Activated CD4-positive, alpha-beta memory T cell treated with anti-CD3 and anti-CD28 coated beads, Interleukin-2, amount 10 ng/mL, durations not matched to agents 7 days and 5 days (primary cell): ENCODE results near the gene ERGIC2. TPM values are rescaled to one million over a fixed set of nuclear protein-coding genes. Genes with fewer than 3 reads are reported as not detected.
A peak's percentile ranks its signal among the peaks of the same experiment; 100 is the strongest.
"Not testable (repeated sequence)": the region's sequence is repeated elsewhere in the genome, so short reads cannot be mapped to it uniquely, and the experiment has no call there.

Experiments
- CTCF ChIA-PET: fragments of 350-600 bp; sonication (Branson Sonifier 250); formaldehyde crosslinking; loops from one replicate; lab custom pipeline; 2021; ENCODE audit warnings: antibody characterized with exemption, inconsistent platforms; lab: Charles Lee
- POLR2A ChIA-PET: fragments of 350-600 bp; sonication (Branson Sonifier 250); formaldehyde crosslinking; loops from one replicate; lab custom pipeline; 2021; ENCODE audit warnings: antibody characterized with exemption; lab: Charles Lee
- DNase-seq: peaks from one replicate; pipeline ENCODE4 v3.0.0-alpha.2; 2020
- H3K27ac Mint-ChIP-seq: one replicate; pipeline ENCODE4 v1.8.0; 2021; ENCODE audit warnings: mild to moderate bottlenecking, mixed read lengths
- H3K27me3 Mint-ChIP-seq: one replicate; pipeline ENCODE4 v1.8.0; 2021; ENCODE audit warnings: mixed read lengths
- H3K36me3 Mint-ChIP-seq: one replicate; pipeline ENCODE4 v1.8.0; 2021; ENCODE audit warnings: low read depth, mixed read lengths
- H3K4me1 Mint-ChIP-seq: one replicate; pipeline ENCODE4 v1.8.0; 2021; ENCODE audit warnings: mixed read lengths
- H3K4me3 Mint-ChIP-seq: one replicate; pipeline ENCODE4 v1.8.0; 2021; ENCODE audit warnings: mild to moderate bottlenecking, mixed read lengths
- H3K9me3 Mint-ChIP-seq: one replicate; pipeline ENCODE4 v1.8.0; 2021; ENCODE audit warnings: mixed read lengths
- total RNA-seq, 2 experiments: library from RNA; stranded (reverse); gene quantifications; one replicate each; pipeline ENCODE4 v1.2.3, GENCODE V29; 2021

ERGIC2 gene
- total RNA-seq, 2 experiments from 2014 or later, result 77.8 to 85.1 TPM

DNA sequence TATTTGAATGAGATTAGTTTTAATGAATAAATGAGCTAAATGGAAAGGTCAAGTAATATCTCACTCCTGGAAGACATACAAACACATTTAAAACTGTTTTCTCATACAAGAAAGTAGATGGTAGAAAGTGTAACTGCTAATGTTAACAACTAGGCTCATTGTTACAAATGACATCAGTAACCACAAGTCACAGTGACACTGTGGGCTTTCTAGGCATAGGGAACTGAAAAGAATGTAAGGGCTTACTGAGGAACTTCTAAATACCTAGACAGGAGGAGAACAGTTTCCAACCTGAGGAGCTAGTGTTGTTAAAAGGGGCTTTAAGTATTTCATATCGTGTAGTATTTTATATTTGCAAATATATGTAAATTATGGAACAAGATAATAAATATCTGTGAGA lies 17.5 kb upstream of the ERGIC2 start:
- Mint-ChIP-seq H3K27ac (no peak overlapping the region), H3K4me3 (no peak overlapping the region), H3K9me3 (no peaks in the 10 kb centered on the region), H3K36me3 (no peaks in the 10 kb centered on the region), H3K27me3 (peaks cover 7% of the 10 kb centered on the region), H3K4me1 (no peaks in the 10 kb centered on the region)
- CTCF ChIA-PET, result no interaction called here
- DNase-seq, result no peak
- POLR2A ChIA-PET, result interaction anchor here (0.9 kb wide), 1 partner anchor 17 kb away, joined by 3 read pairs; the partner anchor contains the start of gene ERGIC2

DNA sequence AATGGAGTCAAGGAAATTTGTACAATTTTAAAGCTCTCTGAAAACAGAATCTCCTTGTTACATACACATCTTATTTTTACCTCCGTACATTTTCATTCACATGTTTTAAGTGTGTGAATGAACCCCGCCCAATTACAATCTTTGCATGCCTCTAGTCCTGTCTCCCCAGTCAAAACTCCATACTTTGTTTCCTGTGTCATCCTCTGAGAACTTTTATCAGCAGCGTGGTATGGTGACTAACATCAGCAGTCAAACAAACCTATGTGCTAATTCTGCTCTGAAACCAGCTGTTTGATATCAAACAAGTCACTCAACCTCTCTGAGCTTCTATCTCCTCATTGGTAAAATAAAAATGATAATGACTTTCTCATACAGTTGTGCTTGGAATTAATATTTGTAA lies 15.8 kb upstream of the ERGIC2 start:
- POLR2A ChIA-PET, result no interaction called here
- no peak overlapping the region for H3K27ac Mint-ChIP-seq

DNA sequence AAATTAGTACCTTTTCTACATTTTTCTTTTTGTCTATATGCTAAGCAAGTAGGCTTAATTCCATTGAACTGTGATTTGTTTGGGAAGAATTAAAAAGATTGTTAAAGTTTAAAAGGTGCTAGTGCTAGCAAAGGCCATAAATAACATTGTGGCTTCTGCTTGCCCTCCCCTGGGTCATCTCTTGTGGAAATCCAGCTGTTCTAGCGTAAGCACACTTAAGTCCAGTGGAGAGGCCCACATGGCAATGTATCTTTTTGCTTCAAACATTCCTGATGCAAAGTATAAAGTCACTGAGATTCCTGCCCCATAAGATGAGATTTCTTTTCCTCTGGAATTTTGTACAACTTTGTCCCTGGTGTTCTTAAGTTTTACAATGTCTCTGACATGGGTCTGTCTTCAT lies 14.4 kb upstream of the ERGIC2 start:
- ChIA-PET POLR2A (no interaction called here), CTCF (no interaction called here)
- no peak overlapping the region for H3K27ac Mint-ChIP-seq
- no peaks in the 10 kb centered on the region for H3K9me3 Mint-ChIP-seq
- H3K27me3 Mint-ChIP-seq, result peaks cover 3% of the 10 kb centered on the region
- H3K4me3 Mint-ChIP-seq, result no peak overlapping the region
- H3K36me3 Mint-ChIP-seq, result peaks cover 2% of the 10 kb centered on the region
- peaks cover 11% of the 10 kb centered on the region for H3K4me1 Mint-ChIP-seq
- no peak for DNase-seq

More for the DNA sequence above, 15.8 kb upstream of the ERGIC2 start:
- Mint-ChIP-seq H3K4me3 (no peak overlapping the region), H3K27me3 (peaks cover 6% of the 10 kb centered on the region), H3K36me3 (no peaks in the 10 kb centered on the region), H3K9me3 (no peaks in the 10 kb centered on the region), H3K4me1 (no peaks in the 10 kb centered on the region)
- DNase-seq, result no peak
- CTCF ChIA-PET, result no interaction called here

DNA sequence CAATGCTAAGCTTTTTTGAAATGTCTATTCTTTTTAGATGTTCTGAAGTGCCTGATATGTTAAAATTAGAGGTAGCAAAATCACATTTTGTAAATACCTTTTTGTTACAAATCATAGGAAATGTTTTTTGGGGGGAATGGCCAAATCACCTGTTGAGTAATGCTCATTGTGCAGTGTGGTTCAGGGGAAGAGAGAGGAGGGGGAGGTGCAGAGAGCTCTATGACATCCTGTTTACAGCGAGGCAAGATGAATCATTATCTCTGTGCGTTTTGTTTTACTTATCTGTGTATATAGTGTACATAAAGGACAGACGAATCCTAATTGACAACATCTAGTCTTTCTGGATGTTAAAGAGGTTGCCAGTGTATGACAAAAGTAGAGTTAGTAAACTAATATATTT lies 9.4 kb upstream of the ERGIC2 start:
- peak overlapping the region; percentile 84 for H3K27ac Mint-ChIP-seq
- DNase-seq, result peak; percentile 54
- CTCF ChIA-PET, result not testable (repeated sequence)

DNA sequence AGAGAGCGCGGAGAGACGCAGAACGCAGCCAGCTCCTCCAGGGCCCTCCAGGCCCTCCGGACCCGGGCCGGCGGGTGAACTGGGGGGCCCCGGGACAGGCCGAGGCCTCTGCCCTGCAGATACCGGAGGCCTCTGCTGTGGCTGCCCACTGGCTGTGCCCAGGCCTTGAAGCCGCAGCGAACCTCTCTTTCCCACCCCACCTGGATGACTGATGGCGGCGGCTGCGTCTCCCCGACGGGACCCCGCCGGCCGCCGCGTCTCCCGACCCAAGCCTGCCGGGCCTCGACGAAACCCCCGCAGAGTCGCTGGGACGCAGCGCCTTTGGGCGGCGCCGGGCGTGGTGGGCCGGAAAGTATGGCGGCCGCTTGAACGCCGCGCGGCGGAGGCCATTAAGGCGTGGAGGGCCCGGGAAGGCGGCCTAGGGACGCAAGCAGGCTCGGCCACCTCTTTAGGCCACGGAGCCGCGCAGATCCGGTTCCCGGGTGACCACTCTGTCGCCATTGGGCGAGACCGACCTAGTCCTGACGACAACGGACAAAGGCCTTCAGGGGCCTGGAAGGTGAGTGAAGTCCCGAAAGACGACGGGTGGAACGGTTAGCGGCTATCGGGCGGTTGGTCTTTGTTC lies 8.4 kb upstream of the ERGIC2 start:
- peaks cover 2% of the 10 kb centered on the region for H3K36me3 Mint-ChIP-seq
- peaks cover 2% of the 10 kb centered on the region for H3K9me3 Mint-ChIP-seq
- CTCF ChIA-PET, result no interaction called here
- H3K4me1 Mint-ChIP-seq, result peaks cover 18% of the 10 kb centered on the region
- H3K27me3 Mint-ChIP-seq, result no peaks in the 10 kb centered on the region
- POLR2A ChIA-PET, result interaction anchor here (1.3 kb wide), 1 partner anchor 8 kb away, joined by 16 read pairs; the partner anchor contains the start of gene ERGIC2
- peak overlapping the region; percentile 84 for H3K27ac Mint-ChIP-seq
- DNase-seq, result no peak
- H3K4me3 Mint-ChIP-seq, result no peak overlapping the region

More for the DNA sequence above, 9.4 kb upstream of the ERGIC2 start:
- not testable (repeated sequence) for H3K9me3 Mint-ChIP-seq, H3K36me3 Mint-ChIP-seq, H3K27me3 Mint-ChIP-seq
- POLR2A ChIA-PET, result interaction anchor here (1.3 kb wide), 1 partner anchor 9 kb away, joined by 16 read pairs; the partner anchor contains the start of gene ERGIC2
- H3K4me3 Mint-ChIP-seq, result peak overlapping the region; percentile 1
- peaks cover 18% of the 10 kb centered on the region for H3K4me1 Mint-ChIP-seq

DNA sequence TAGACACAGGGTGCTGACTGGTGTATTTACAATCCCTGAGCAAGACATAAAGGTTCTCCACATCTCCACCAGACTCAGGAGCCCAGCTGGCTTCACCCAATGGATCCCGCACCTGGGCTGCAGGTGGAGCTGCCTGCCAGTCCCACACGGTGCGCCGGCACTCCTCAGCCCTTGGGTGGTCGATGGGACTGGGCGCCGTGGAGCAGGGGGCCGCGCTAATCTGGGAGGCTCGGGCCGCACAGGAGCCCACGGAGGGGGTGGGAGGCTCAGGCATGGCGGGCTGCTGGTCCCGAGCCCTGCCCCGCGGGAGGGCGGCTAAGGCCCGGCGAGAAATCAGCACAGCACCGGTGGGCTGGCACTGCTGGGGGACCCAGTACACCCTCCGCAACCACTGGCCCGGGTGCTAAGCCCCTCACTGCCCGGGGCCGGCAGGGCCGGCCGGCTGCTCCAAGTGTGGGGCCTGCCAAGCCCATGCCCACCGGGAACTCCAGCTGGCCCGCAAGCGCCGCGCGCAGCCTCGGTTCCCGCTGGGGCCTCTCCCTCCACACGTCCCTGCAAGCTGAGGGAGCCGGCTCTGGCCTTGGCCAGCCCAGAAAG lies 5.2 kb upstream of the ERGIC2 start:
- H3K36me3 Mint-ChIP-seq, H3K4me3 Mint-ChIP-seq, H3K27ac Mint-ChIP-seq, CTCF ChIA-PET, H3K9me3 Mint-ChIP-seq, H3K27me3 Mint-ChIP-seq, DNase-seq: not testable (repeated sequence)
- POLR2A ChIA-PET, result interaction anchor here (1.6 kb wide), 1 partner anchor 14 kb away, joined by 3 read pairs; no protein-coding TSS in a partner anchor
- peaks cover 28% of the 10 kb centered on the region for H3K4me1 Mint-ChIP-seq

DNA sequence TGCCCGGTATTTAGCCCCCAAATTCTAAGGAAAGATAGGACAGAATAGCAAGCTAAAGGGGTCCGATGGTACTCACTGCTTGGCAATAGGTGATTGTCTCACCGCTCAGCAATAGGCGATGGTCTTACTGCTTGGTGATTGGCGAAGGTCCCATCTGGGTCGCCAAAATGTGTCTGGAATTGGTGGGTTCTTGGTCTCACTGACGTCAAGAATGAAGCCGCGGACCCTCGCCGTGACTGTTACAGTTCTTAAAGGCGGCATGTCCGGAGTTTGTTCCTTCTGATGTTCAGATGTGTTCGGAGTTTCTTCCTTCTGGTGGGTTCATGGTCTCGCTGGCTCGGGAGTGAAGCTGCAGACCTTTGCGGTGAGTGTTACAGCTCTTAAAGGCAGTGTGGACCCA lies 4.2 kb upstream of the ERGIC2 start:
- H3K9me3 Mint-ChIP-seq, H3K36me3 Mint-ChIP-seq, H3K27me3 Mint-ChIP-seq, H3K27ac Mint-ChIP-seq, CTCF ChIA-PET, DNase-seq, H3K4me3 Mint-ChIP-seq: not testable (repeated sequence)
- peaks cover 21% of the 10 kb centered on the region for H3K4me1 Mint-ChIP-seq
- POLR2A ChIA-PET, result interaction anchor here (1.6 kb wide), 1 partner anchor 15 kb away, joined by 3 read pairs; no protein-coding TSS in a partner anchor

DNA sequence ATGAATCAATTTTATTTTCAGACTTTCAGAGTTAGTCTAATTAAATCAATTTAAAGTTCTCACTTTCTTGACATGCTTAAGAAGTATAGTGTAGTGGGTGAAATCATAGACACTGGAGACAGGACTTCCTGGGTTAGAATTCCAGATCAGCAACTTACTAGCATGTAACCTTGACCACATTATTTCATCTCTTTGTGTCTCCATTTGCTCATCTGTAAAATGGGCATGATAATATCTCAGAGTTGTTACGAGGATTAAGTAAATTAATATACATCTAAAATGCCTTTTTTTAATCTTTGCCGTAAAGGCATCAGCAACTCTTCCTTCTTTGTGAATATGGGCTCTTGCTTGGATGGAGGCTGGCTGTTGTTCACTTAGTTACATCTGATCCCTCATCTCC lies 1.3 kb upstream of the ERGIC2 start:
- no peaks in the 10 kb centered on the region for H3K9me3 Mint-ChIP-seq
- peaks cover 34% of the 10 kb centered on the region for H3K4me1 Mint-ChIP-seq
- H3K36me3 Mint-ChIP-seq, result peaks cover 14% of the 10 kb centered on the region
- no peaks in the 10 kb centered on the region for H3K27me3 Mint-ChIP-seq
- CTCF ChIA-PET, result no interaction called here
- H3K27ac Mint-ChIP-seq, result no peak overlapping the region
- DNase-seq, result no peak
- no peak overlapping the region for H3K4me3 Mint-ChIP-seq
- POLR2A ChIA-PET, result no interaction called here

DNA sequence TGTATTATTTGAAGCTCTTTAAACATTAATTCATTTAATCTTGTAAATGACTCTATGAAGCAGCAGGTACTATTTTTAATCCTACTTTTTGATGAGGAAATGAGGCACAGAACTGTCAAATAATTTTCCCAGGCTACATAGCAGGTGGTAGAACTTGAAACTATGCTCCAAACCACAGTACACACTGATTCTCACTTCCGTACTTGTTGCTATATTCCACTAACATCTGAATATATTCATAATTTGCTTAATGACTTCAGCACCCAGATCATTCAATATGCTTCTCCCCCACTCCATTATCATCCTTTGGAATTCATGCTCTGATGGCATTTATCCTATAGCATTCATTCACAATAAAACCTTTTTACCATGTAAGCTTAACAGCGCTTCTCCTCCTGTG lies 4.9 kb downstream of the ERGIC2 start:
- Mint-ChIP-seq H3K4me3 (no peak overlapping the region), H3K36me3 (peaks cover 36% of the 10 kb centered on the region), H3K27me3 (no peaks in the 10 kb centered on the region), H3K9me3 (no peaks in the 10 kb centered on the region), H3K27ac (no peak overlapping the region), H3K4me1 (peaks cover 33% of the 10 kb centered on the region)
- CTCF ChIA-PET, result interaction anchor here (0.6 kb wide), 1 partner anchor 41 kb away, joined by 5 read pairs; no protein-coding TSS in a partner anchor
- DNase-seq, result no peak
- POLR2A ChIA-PET, result no interaction called here

DNA sequence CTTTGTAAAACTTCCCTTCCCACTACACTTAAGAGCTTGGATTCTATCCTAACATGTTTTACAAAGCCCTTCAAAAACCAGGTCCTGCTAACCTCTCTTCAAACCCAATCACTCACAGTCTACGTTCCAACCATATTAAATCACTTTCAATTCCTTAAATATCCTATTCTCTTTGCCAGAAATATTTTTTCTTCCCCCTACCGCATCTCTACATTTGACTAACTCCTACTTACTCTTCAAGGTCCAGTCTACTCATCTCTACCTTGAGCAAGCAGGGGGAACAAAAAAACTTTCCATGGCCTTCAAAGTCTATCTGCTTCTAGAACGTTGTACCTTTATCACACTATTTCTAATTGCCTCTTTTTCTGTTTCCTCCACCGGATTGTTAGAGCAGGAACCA lies 6.1 kb downstream of the ERGIC2 start:
- CTCF ChIA-PET, result no interaction called here
- Mint-ChIP-seq H3K27ac (no peak overlapping the region), H3K9me3 (no peaks in the 10 kb centered on the region), H3K4me3 (no peak overlapping the region), H3K4me1 (peaks cover 28% of the 10 kb centered on the region), H3K27me3 (no peaks in the 10 kb centered on the region), H3K36me3 (peaks cover 36% of the 10 kb centered on the region)
- POLR2A ChIA-PET, result no interaction called here
- DNase-seq, result no peak

DNA sequence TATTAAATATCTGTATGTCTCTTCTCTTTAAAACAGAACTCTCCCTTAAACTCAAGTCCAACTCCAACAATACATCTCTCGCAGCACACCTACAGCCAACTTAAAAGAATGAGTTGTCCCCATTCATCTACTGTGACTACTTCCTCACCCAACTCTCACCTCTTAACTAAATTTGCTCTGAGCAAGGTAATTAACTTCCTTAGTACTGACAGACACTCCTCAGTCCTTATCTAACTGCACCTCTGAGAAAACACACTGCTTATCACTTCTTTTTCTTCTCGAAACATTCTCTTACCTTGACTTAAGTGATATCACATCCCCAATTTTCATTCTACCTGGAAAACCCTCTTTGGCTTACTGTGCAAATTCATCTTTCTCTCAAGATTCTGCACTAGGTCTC lies 7.0 kb downstream of the ERGIC2 start:
- Mint-ChIP-seq H3K9me3 (no peaks in the 10 kb centered on the region), H3K27me3 (no peaks in the 10 kb centered on the region), H3K27ac (no peak overlapping the region), H3K36me3 (peaks cover 39% of the 10 kb centered on the region), H3K4me1 (peaks cover 19% of the 10 kb centered on the region), H3K4me3 (no peak overlapping the region)
- no peak for DNase-seq
- POLR2A ChIA-PET, result no interaction called here
- CTCF ChIA-PET, result no interaction called here

DNA sequence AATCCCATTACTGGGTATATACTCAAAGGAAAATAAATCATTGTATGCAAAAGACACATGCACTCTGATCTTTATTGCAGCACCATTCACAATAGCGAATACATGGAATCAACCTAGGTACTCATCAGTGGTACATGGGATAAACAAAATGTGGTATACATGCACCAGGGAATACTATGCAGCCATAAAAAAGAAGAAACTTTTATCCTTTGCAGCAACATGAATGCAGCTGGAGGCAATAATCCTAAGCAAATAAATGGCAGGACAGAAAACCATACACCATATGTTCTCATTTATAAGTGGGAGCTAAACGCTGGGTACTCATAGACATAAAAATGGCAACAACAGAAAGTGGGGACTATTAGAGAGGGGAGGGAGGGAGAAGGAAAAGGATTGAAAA lies 15.9 kb downstream of the ERGIC2 start:
- POLR2A ChIA-PET, result no interaction called here

DNA sequence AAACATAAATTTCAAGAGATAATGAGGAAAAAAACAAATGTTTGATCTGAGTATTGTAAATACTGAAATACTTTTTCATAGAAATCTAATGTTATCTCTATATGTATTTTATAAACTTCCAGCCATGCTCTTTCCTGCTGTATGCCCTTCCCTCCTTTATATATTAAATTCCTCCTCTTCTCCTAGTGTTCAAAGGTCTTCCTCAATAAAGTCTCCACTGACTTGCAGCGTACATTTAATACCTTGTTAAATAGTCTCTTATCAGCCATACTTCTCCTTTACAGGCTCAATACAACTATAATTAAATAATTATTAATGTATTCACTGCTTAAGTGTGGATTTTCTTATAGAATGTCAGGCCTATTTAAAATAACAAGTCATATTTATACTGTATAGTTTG lies 26.0 kb downstream of the ERGIC2 start:
- Mint-ChIP-seq H3K4me3 (no peak overlapping the region), H3K27me3 (no peaks in the 10 kb centered on the region), H3K9me3 (no peaks in the 10 kb centered on the region), H3K4me1 (no peaks in the 10 kb centered on the region), H3K27ac (no peak overlapping the region), H3K36me3 (peaks cover 21% of the 10 kb centered on the region)
- DNase-seq, result no peak
- CTCF ChIA-PET, result no interaction called here
- POLR2A ChIA-PET, result no interaction called here

More for the DNA sequence above, 15.9 kb downstream of the ERGIC2 start:
- no peak overlapping the region for H3K27ac Mint-ChIP-seq
- H3K27me3 Mint-ChIP-seq, result no peaks in the 10 kb centered on the region
- H3K9me3 Mint-ChIP-seq, result no peaks in the 10 kb centered on the region
- CTCF ChIA-PET, result no interaction called here
- peaks cover 38% of the 10 kb centered on the region for H3K36me3 Mint-ChIP-seq
- H3K4me3 Mint-ChIP-seq, result no peak overlapping the region
- H3K4me1 Mint-ChIP-seq, result no peaks in the 10 kb centered on the region
- DNase-seq, result no peak

DNA sequence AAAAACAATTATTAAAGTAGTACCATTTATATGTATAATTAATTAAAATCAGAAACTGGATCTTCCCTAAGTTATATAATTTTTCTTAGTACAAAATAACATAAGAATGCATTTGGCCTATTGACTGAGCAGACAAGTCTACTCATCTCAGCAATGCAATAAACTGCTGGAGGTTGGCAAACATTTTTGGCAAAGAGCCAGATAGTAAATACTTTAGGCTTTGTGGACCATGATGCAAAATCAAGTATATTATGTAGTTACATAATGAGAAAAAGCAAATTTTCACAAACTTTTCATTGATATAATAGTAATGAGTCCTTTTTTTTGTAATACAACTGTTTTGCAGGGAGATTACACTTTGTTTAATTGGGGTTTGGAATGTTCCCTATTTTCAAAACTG lies 30.9 kb downstream of the ERGIC2 start:
- Mint-ChIP-seq H3K9me3 (no peaks in the 10 kb centered on the region), H3K4me1 (no peaks in the 10 kb centered on the region), H3K4me3 (no peak overlapping the region), H3K27ac (no peak overlapping the region), H3K27me3 (no peaks in the 10 kb centered on the region), H3K36me3 (peaks cover 17% of the 10 kb centered on the region)
- POLR2A ChIA-PET, result no interaction called here
- CTCF ChIA-PET, result no interaction called here
- no peak for DNase-seq
